H9 (cell line): Measurements from ENCODE around the gene MYO1F. TPM values are rescaled to one million over a fixed set of nuclear protein-coding genes. Genes with fewer than 3 reads are reported as not detected.

Source experiments
- DNase-seq: peaks from one replicate; pipeline ENCODE4 v3.0.0-alpha.2; 2017
- H2AFZ ChIP-seq: one replicate; pipeline ENCODE4 v1.6.1; 2013; ENCODE audit warnings: mild to moderate bottlenecking, low read length, control low read depth, moderate library complexity
- H2AK5ac ChIP-seq: 2 replicates; pipeline ENCODE4 v1.6.1; 2013; ENCODE audit warnings: low read length, control low read depth, mixed read lengths; ENCODE audit not compliant: insufficient read length
- H2BK120ac ChIP-seq: one replicate; pipeline ENCODE4 v1.6.1; 2013; ENCODE audit warnings: low read depth, mild to moderate bottlenecking, low read length, control low read depth, inconsistent platforms; ENCODE audit not compliant: poor library complexity, severe bottlenecking
- H2BK12ac ChIP-seq: 2 replicates; pipeline ENCODE4 v1.6.1; 2013; ENCODE audit warnings: low read length, control low read depth, mixed read lengths, low read depth; ENCODE audit not compliant: insufficient read length
- H2BK15ac ChIP-seq: 2 replicates; pipeline ENCODE4 v1.6.1; 2013; ENCODE audit warnings: low read depth, low read length, control low read depth
- H2BK20ac ChIP-seq: one replicate; pipeline ENCODE4 v1.6.1; 2013; ENCODE audit warnings: low read depth, mild to moderate bottlenecking, low read length, control low read depth, inconsistent platforms; ENCODE audit not compliant: poor library complexity, severe bottlenecking
- H2BK5ac ChIP-seq: 2 replicates; pipeline ENCODE4 v1.6.1; 2013; ENCODE audit warnings: low read length, control low read depth, mixed read lengths; ENCODE audit not compliant: insufficient read length
- H3K14ac ChIP-seq: 2 replicates; pipeline ENCODE4 v1.6.1; 2013; ENCODE audit warnings: low read length, control low read depth; ENCODE audit not compliant: insufficient read depth
- H3K18ac ChIP-seq: 2 replicates; pipeline ENCODE4 v1.6.1; 2013; ENCODE audit warnings: low read depth, mild to moderate bottlenecking, mixed read lengths, low read length, control low read depth; ENCODE audit not compliant: insufficient read length
- H3K23ac ChIP-seq: 2 replicates; pipeline ENCODE4 v1.6.1; 2013; ENCODE audit warnings: low read length, control low read depth, mixed read lengths, low read depth; ENCODE audit not compliant: insufficient read length
- H3K23me2 ChIP-seq: 2 replicates; pipeline ENCODE4 v1.6.1; 2013; ENCODE audit warnings: low read depth, mild to moderate bottlenecking, mixed read lengths, low read length, control low read depth; ENCODE audit not compliant: insufficient read length, poor library complexity, severe bottlenecking
- H3K27ac ChIP-seq: 2 replicates; pipeline ENCODE4 v1.5.1; 2013; ENCODE audit warnings: low read length, control low read depth, mixed read lengths, low read depth; ENCODE audit not compliant: insufficient read length
- H3K27me3 ChIP-seq: 2 replicates; pipeline ENCODE4 v1.6.1; 2013; ENCODE audit warnings: low read length, control low read depth, inconsistent platforms; ENCODE audit not compliant: insufficient read depth
- H3K4ac ChIP-seq: 2 replicates; pipeline ENCODE4 v1.6.1; 2013; ENCODE audit warnings: low read depth, mild to moderate bottlenecking, control low read depth, inconsistent platforms, low read length, moderate library complexity
- H3K4me1 ChIP-seq: 2 replicates; pipeline ENCODE4 v1.6.1; 2013; ENCODE audit warnings: low read length, control low read depth, inconsistent platforms; ENCODE audit not compliant: insufficient read depth
- H3K4me2 ChIP-seq: 2 replicates; pipeline ENCODE4 v1.6.1; 2013; ENCODE audit warnings: low read length, control low read depth, mixed read lengths; ENCODE audit not compliant: insufficient read length, insufficient read depth
- H3K56ac ChIP-seq: 2 replicates; pipeline ENCODE4 v1.6.1; 2013; ENCODE audit warnings: low read depth, mild to moderate bottlenecking, mixed read lengths, low read length, control low read depth; ENCODE audit not compliant: insufficient read length
- H3K79me1 ChIP-seq: 2 replicates; pipeline ENCODE4 v1.6.1; 2013; ENCODE audit warnings: low read depth, mild to moderate bottlenecking, moderate library complexity, low read length, control low read depth, inconsistent platforms; ENCODE audit not compliant: insufficient read depth, poor library complexity, severe bottlenecking
- H3K79me2 ChIP-seq: 2 replicates; pipeline ENCODE4 v1.6.1; 2013; ENCODE audit warnings: low read length, control low read depth, inconsistent platforms; ENCODE audit not compliant: insufficient read depth
- H3K9ac ChIP-seq: 2 replicates; pipeline ENCODE4 v1.6.1; 2013; ENCODE audit warnings: low read length, control low read depth, mixed read lengths; ENCODE audit not compliant: insufficient read length; ENCODE audit errors: extremely low read depth
- H3K9me3 ChIP-seq: one replicate; pipeline ENCODE4 v1.6.1; 2013; ENCODE audit warnings: low read depth, low read length, inconsistent platforms; ENCODE audit not compliant: control insufficient read depth
- H3T11ph ChIP-seq: one replicate; pipeline ENCODE4 v1.6.1; 2013; ENCODE audit warnings: mild to moderate bottlenecking, low read length, control low read depth, inconsistent platforms
- H4K20me1 ChIP-seq: one replicate; pipeline ENCODE4 v1.6.1; 2013; ENCODE audit not compliant: control insufficient read depth, insufficient read length, insufficient read depth
- H4K5ac ChIP-seq: 2 replicates; pipeline ENCODE4 v1.6.1; 2013; ENCODE audit warnings: low read depth, mild to moderate bottlenecking, mixed read lengths, low read length, control low read depth; ENCODE audit not compliant: insufficient read length
- H4K8ac ChIP-seq: replicated peaks from 2 replicates; pipeline ENCODE4 v1.6.1; 2013; ENCODE audit warnings: low read length, control low read depth, mixed read lengths, low read depth; ENCODE audit not compliant: insufficient read length
- H4K91ac ChIP-seq: 2 replicates; pipeline ENCODE4 v1.6.1; 2013; ENCODE audit warnings: low read depth, mild to moderate bottlenecking, moderate library complexity, mixed read lengths, low read length, control low read depth; ENCODE audit not compliant: insufficient read length
- H3K27ac Mint-ChIP-seq, 3 experiments: 2 replicates in 2 of 3; 3 replicates in 1 of 3; pipeline ENCODE4 v1.8.0; 2020 to 2021; ENCODE audit warnings: mixed read lengths in 3 of 3, mild to moderate bottlenecking in 1 of 3, moderate library complexity in 1 of 3
- H3K27me3 Mint-ChIP-seq: 2 replicates; pipeline ENCODE4 v1.8.0; 2021; ENCODE audit warnings: low read depth, mild to moderate bottlenecking, moderate library complexity, mixed read lengths
- H3K36me3 Mint-ChIP-seq, 3 experiments: 2 replicates in 2 of 3; 3 replicates in 1 of 3; pipeline ENCODE4 v1.8.0; 2020 to 2021; ENCODE audit warnings: low read depth in 3 of 3, mixed read lengths in 3 of 3; ENCODE audit not compliant: insufficient read depth in 1 of 3
- H3K4me1 Mint-ChIP-seq, 2 experiments: 2 replicates each; pipeline ENCODE4 v1.8.0; 2020; ENCODE audit warnings: mixed read lengths in 2 of 2
- H3K4me3 Mint-ChIP-seq, 2 experiments: 2 replicates in 1 of 2; 3 replicates in 1 of 2; pipeline ENCODE4 v1.8.0; 2020 to 2021; ENCODE audit warnings: mild to moderate bottlenecking in 2 of 2, mixed read lengths in 2 of 2, moderate library complexity in 1 of 2
- H3K9me3 Mint-ChIP-seq, 2 experiments: 2 replicates in 1 of 2; 3 replicates in 1 of 2; pipeline ENCODE4 v1.8.0; 2020; ENCODE audit warnings: mild to moderate bottlenecking in 2 of 2, mixed read lengths in 2 of 2, moderate library complexity in 1 of 2
- WGBS: extraction: QIAGEN DNeasy Blood & Tissue Kit; methylation state at CpG from one replicate; pipeline ENCODE4 v1.1.7; 2013; ENCODE audit warnings: missing lambda C conversion rate, low lambda C conversion rate, mixed read lengths; ENCODE audit not compliant: insufficient read length; ENCODE audit errors: extremely low coverage; 5-methylcytosine and 5-hydroxymethylcytosine counted together
- total RNA-seq: library from RNA; stranded (reverse); gene quantifications from 2 replicates; pipeline ENCODE4 v1.2.1, GENCODE V29; 2021
- TF ChIP-seq, protein P1 (sequence below): fragments of 200-600 bp; sonication (generic); conservative IDR thresholded peaks from 3 replicates; pipeline ENCODE4 v1.8.0; 2021; ENCODE audit warnings: antibody characterized with exemption, mild to moderate bottlenecking

MYO1F gene
- total RNA-seq, 1 experiment from 2014 or later, result 1.0 TPM

DNA sequence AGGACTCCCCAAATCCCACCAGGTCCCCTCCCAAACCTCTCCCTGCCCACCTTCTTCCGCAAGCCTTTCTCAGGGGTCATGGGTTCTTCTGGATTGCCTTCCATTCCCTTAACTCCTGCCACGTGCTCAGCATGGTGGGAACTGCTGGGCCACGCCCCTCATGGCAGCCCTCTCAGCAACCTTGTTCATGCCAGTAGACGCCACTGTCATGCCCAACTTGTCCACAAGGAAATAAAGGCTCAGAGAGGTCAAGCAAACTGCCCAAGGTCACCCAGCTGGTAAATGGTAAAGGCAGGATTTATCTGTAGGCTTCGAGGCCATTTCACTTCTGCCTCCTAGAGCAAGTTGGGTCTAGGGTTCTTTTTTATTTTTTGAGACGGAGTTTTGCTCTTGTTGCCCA lies 85.7 kb downstream of the MYO1F start:
- no peaks in the 10 kb centered on the region for H3K27me3 ChIP-seq
- no peak overlapping the region for H3T11ph ChIP-seq
- Mint-ChIP-seq H3K36me3 (peaks cover 21 to 31% (median 29%) of the 10 kb centered on the region in 3 experiments), H3K9me3 (no peaks in the 10 kb centered on the region), H3K4me1 (peaks cover 7 to 15% of the 10 kb centered on the region in 2 experiments), H3K27me3 (no peaks in the 10 kb centered on the region; the same call in 1 of the 2 replicates), H3K4me3 (no peak overlapping the region), H3K27ac (peak overlapping the region in 1 of 3 experiments; percentile 44; a peak in 1 of 7 replicates)
- no peak overlapping the region for H2BK120ac ChIP-seq
- no peak overlapping the region for H3K27ac ChIP-seq
- peak; percentile 66 for DNase-seq
- no peak overlapping the region for H3K4ac ChIP-seq
- no peaks in the 10 kb centered on the region for H4K20me1 ChIP-seq
- no peaks in the 10 kb centered on the region for H3K79me2 ChIP-seq
- H3K14ac ChIP-seq, result no peak overlapping the region
- H3K4me2 ChIP-seq, result no peak overlapping the region
- no peak overlapping the region for H3K23ac ChIP-seq
- TF ChIP-seq, protein P1, sequence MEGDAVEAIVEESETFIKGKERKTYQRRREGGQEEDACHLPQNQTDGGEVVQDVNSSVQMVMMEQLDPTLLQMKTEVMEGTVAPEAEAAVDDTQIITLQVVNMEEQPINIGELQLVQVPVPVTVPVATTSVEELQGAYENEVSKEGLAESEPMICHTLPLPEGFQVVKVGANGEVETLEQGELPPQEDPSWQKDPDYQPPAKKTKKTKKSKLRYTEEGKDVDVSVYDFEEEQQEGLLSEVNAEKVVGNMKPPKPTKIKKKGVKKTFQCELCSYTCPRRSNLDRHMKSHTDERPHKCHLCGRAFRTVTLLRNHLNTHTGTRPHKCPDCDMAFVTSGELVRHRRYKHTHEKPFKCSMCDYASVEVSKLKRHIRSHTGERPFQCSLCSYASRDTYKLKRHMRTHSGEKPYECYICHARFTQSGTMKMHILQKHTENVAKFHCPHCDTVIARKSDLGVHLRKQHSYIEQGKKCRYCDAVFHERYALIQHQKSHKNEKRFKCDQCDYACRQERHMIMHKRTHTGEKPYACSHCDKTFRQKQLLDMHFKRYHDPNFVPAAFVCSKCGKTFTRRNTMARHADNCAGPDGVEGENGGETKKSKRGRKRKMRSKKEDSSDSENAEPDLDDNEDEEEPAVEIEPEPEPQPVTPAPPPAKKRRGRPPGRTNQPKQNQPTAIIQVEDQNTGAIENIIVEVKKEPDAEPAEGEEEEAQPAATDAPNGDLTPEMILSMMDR, result peak; percentile 50; the same call in 2 of the 3 replicates
- H3K18ac ChIP-seq, result no peak overlapping the region
- H3K4me1 ChIP-seq, result no peaks in the 10 kb centered on the region
- no peak overlapping the region for H2AFZ ChIP-seq
- no peak overlapping the region for H2BK20ac ChIP-seq
- H2BK12ac ChIP-seq, result no peak overlapping the region
- H3K9ac ChIP-seq, result no peak overlapping the region
- H4K91ac ChIP-seq, result no peak overlapping the region
- H4K8ac ChIP-seq, result no peak overlapping the region
- no peaks in the 10 kb centered on the region for H3K23me2 ChIP-seq
- no peak overlapping the region for H2BK15ac ChIP-seq
- no peak overlapping the region for H3K56ac ChIP-seq
- no peak overlapping the region for H2AK5ac ChIP-seq
- no peaks in the 10 kb centered on the region for H3K9me3 ChIP-seq
- no peak overlapping the region for H2BK5ac ChIP-seq
- H4K5ac ChIP-seq, result no peak overlapping the region
- no peaks in the 10 kb centered on the region for H3K79me1 ChIP-seq
- WGBS, result no CpG with 5 or more reads among the region's 6 CpGs
